ENCODE data around the gene KRTAP4-11. TPM values are rescaled to one million over a fixed set of nuclear protein-coding genes. Genes with fewer than 3 reads are reported as not detected.
"Not testable (repeated sequence)": the region's sequence is repeated elsewhere in the genome, so short reads cannot be mapped to it uniquely, and the experiment has no call there.

KRTAP4-11 gene
- not detected for total RNA-seq

DNA sequence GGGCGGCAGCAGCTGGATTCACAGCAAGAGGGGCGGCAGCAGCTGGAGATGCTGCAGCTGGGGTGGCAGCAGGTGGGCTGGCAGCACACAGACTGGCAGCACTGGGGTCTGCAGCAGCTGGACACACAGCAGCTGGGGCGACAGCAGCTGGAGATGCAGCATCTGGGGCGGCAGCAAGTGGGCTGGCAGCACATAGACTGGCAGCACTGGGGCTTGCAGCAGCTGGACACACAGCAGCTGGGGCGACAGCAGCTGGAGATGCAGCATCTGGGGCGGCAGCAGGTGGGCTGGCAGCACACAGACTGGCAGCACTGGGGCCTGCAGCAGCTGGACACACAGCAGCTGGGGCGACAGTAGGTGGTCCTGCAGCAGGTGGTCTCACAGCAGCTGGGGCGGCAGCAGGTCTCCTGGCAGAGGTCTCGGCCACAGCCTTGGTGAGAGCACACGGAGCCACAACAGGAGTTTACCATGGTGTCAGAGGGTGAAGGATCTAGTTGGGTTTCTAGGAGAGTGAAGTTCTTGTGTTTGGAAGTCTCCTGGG, at the start of gene KRTAP4-11:
KRTAP4-11 (minus strand) TSS at position 528 of the 541 bp plus-strand sequence; CDS start at position 470, 58 bp downstream.
- Mint-ChIP-seq H3K4me1 (peaks cover 17% of the 10 kb centered on the region), H3K9me3 (peaks cover 16% of the 10 kb centered on the region)
- H3K27me3 Mint-ChIP-seq; H3K36me3 Mint-ChIP-seq (ENCODE audit: low read depth); H3K4me3 Mint-ChIP-seq; H3K27ac Mint-ChIP-seq; POLR2A ChIA-PET; DNase-seq; CTCF ChIA-PET: not testable (repeated sequence)

DNA sequence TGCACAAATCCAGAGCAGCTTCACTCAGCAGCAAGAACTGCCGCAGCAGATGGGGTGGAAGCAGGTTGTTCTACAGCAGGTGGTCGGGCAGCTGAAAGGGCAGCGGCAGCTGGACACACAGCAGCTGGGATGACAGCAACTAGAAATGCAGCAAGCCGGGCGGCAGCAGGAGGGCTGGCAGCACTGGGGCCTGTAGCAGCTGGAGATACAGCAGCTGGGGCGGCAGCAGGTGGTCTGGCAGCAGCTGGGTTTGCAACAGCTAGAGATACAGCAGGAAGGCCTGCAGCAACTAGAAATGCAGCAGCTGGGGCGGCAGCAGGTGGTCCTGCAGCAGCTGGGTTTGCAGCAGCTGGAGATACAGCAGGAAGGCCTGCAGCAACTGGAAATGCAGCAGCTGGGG, 49.4 kb upstream of the KRTAP4-11 start:
- DNase-seq = no peak
- POLR2A ChIA-PET = no interaction called here
- Mint-ChIP-seq H3K36me3 (ENCODE audit: low read depth) (no peaks in the 10 kb centered on the region), H3K27me3 (peaks cover 6% of the 10 kb centered on the region), H3K4me1 (no peaks in the 10 kb centered on the region), H3K4me3 (no peak overlapping the region), H3K27ac (no peak overlapping the region), H3K9me3 (no peaks in the 10 kb centered on the region)
- CTCF ChIA-PET = no interaction called here

DNA sequence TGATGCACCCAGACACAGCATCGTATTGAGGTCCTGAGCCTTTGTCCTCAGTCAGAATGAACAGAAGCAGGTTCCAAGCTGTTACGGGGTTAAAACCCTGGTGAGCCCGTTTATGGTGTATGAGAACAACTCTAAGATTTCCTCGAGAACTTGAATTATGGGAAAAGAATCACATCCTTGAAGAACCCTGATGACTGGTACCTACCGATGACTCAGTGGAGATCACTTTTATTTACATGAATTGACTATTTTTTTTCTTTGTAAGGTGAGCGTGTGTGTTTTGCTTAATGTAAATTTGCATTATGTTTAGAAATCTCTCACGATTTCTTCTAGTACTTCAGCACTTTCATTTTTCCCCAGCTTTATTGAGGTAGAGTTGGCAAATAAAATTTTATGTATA, 45.7 kb upstream of the KRTAP4-11 start:
- ChIA-PET POLR2A (no interaction called here), CTCF (no interaction called here)
- Mint-ChIP-seq H3K9me3 (no peaks in the 10 kb centered on the region), H3K4me3 (no peak overlapping the region), H3K27ac (no peak overlapping the region), H3K36me3 (ENCODE audit: low read depth) (no peaks in the 10 kb centered on the region), H3K27me3 (no peaks in the 10 kb centered on the region), H3K4me1 (no peaks in the 10 kb centered on the region)
- no peak for DNase-seq

DNA sequence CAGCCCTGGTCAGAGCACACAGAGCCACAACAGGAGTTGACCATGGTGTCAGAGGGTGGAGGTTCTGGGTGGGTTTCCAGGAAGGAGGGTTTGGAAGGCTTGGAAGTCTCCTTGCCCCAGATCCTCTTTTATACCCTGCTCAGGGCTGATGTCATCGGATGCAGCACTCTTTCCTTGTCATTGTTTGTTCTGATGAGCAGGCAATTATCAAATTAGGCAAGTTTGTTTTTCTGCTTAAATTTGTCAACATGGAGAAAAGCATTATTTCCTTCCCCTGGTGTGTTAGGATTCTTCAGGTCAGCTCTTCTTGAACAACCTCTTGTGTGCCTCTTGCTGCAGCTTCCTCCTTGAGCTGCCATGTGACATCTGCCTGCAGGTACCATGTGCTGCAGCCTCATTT, 42.5 kb upstream of the KRTAP4-11 start, which contains the start of gene KRTAP4-4:
KRTAP4-4 (minus strand) TSS at position 101 of the 400 bp plus-strand sequence; CDS start at position 44, 57 bp downstream.
- H3K27ac Mint-ChIP-seq = no peak within 1 kb of the TSS
- DNase-seq = no peak
- no peak within 1 kb of the TSS for H3K4me3 Mint-ChIP-seq
- H3K4me1 Mint-ChIP-seq = no peaks in the 10 kb centered on the region
- H3K27me3 Mint-ChIP-seq = peaks cover 5% of the 10 kb centered on the region
- CTCF ChIA-PET = no interaction called here
- no peaks in the 10 kb centered on the region for H3K9me3 Mint-ChIP-seq
- no peaks in the 10 kb centered on the region for H3K36me3 Mint-ChIP-seq (ENCODE audit: low read depth)
- POLR2A ChIA-PET = no interaction called here

DNA sequence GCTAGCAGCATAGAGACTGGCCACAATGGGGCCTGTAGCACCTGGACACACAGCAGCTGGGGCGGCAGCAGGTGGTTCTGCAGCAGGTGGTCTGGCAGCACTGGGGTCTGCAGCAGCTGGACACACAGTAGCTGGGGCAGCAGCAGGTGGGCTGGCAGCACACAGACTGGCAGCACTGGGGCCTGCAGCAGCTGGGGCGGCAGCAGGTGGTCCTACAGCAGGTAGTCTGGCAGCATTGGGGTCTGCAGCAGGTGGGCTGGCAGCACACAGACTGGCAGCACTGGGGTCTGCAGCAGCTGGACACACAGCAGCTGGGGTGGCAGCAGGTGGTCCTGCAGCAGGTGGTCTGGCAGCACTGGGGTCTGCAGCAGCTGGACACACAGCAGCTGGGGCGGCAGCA, 42.0 kb upstream of the KRTAP4-11 start:
- DNase-seq; POLR2A ChIA-PET; H3K27ac Mint-ChIP-seq; H3K36me3 Mint-ChIP-seq (ENCODE audit: low read depth); H3K4me3 Mint-ChIP-seq; H3K9me3 Mint-ChIP-seq; H3K4me1 Mint-ChIP-seq; H3K27me3 Mint-ChIP-seq: not testable (repeated sequence)
- CTCF ChIA-PET = interaction anchor here (1.4 kb wide), 1 partner anchor 11 kb away, joined by 3 read pairs; the partner anchor contains the start of gene KRTAP4-5

DNA sequence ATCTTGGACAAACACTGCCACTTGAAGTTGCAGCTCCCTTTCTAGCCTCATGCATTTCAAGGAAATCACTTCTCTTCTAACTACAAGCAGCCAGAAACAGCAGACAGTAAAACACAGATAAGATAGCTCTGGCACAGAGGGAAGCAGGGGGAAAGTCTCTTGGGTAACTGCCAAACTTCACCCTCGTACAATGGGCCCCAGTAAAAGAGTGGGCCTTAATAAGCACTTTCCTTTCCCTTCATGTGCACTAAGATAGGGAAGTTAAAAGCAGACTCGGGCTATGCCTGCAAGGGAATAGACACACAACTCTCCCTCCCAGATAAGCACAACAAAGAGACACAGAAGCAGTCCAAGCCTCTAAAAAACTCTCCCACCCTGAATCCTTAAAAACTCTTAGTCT, 35.7 kb upstream of the KRTAP4-11 start:
- Mint-ChIP-seq H3K36me3 (ENCODE audit: low read depth) (no peaks in the 10 kb centered on the region), H3K27me3 (peaks cover 14% of the 10 kb centered on the region), H3K4me1 (no peaks in the 10 kb centered on the region), H3K9me3 (no peaks in the 10 kb centered on the region), H3K4me3 (no peak overlapping the region), H3K27ac (no peak overlapping the region)
- no peak for DNase-seq
- ChIA-PET POLR2A (no interaction called here), CTCF (no interaction called here)

DNA sequence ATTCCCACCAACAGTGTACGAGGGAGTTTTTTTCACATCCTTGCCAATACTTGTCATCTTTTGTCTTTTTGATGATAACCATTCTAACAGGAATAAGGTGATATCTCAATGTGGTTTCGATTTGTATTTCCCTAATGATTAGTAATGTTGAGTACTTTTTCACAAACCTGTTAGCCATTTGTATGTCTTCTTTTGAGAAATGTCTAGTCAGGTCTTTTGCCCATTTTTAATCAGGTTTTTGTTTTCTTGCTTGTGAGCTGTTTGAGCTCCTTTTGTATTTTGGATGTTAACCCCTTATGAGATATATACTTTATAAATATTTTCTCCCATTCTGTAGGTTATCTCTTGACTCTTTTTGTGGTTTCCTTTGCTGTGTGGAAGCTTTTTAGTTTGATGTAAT, 33.4 kb upstream of the KRTAP4-11 start:
- Mint-ChIP-seq H3K27me3 (peaks cover 11% of the 10 kb centered on the region), H3K4me3 (no peak overlapping the region), H3K4me1 (no peaks in the 10 kb centered on the region), H3K27ac (no peak overlapping the region), H3K9me3 (no peaks in the 10 kb centered on the region), H3K36me3 (ENCODE audit: low read depth) (no peaks in the 10 kb centered on the region)
- POLR2A ChIA-PET = no interaction called here
- no peak for DNase-seq
- CTCF ChIA-PET = no interaction called here

DNA sequence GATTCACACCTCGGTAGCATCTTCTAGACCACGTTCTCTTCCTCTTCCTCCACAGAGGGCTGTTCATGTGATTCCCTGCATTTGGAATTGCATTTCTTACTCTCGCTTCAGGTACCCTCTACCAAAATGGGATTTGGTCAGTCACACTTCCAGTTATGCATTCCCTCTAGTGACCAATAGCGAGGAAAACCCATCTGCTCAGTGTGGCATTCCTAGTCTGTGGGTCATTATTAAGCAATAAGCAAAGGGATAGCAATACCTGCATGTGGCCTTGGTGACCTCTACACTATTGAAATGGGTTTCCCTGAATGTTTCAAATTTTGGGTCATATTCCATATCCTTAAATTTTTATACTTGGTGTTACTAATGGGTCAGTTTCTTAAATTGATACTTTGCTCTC, 31.9 kb upstream of the KRTAP4-11 start:
- no peak for DNase-seq
- Mint-ChIP-seq H3K27me3 (peaks cover 7% of the 10 kb centered on the region), H3K9me3 (no peaks in the 10 kb centered on the region), H3K27ac (no peak overlapping the region), H3K36me3 (ENCODE audit: low read depth) (no peaks in the 10 kb centered on the region), H3K4me3 (no peak overlapping the region), H3K4me1 (no peaks in the 10 kb centered on the region)
- CTCF ChIA-PET = interaction anchor here (1.3 kb wide), 1 partner anchor 10 kb away, joined by 3 read pairs; no protein-coding TSS in a partner anchor
- POLR2A ChIA-PET = no interaction called here

DNA sequence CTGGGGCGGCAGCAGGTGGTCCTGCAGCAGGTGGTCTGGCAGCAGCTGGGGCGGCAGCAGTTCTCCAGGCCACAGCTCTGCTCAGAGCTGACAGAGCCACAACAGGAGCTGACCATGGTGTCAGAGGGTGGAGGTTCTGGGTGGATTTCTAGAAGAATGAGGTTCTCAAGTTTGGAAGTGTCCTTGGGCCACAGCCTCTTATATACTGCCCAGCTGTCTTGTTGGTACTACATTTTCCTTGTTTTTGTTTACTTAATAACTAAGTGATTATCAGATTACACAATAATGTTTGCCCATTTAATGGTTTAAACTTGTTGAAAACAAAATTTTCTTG, 31.4 kb upstream of the KRTAP4-11 start, which contains the start of gene KRTAP4-5:
KRTAP4-5 (minus strand) TSS at position 174 of the 334 bp plus-strand sequence; CDS start at position 116, 58 bp downstream.
- ChIA-PET CTCF (interaction anchor here (1.3 kb wide), 1 partner anchor 10 kb away, joined by 3 read pairs; no protein-coding TSS in a partner anchor), POLR2A (no interaction called here)
- no peaks in the 10 kb centered on the region for H3K4me1 Mint-ChIP-seq
- H3K9me3 Mint-ChIP-seq = no peaks in the 10 kb centered on the region
- no peak for DNase-seq
- no peak within 1 kb of the TSS for H3K27ac Mint-ChIP-seq
- H3K4me3 Mint-ChIP-seq = no peak within 1 kb of the TSS
- peaks cover 7% of the 10 kb centered on the region for H3K27me3 Mint-ChIP-seq
- H3K36me3 Mint-ChIP-seq (ENCODE audit: low read depth) = no peaks in the 10 kb centered on the region

DNA sequence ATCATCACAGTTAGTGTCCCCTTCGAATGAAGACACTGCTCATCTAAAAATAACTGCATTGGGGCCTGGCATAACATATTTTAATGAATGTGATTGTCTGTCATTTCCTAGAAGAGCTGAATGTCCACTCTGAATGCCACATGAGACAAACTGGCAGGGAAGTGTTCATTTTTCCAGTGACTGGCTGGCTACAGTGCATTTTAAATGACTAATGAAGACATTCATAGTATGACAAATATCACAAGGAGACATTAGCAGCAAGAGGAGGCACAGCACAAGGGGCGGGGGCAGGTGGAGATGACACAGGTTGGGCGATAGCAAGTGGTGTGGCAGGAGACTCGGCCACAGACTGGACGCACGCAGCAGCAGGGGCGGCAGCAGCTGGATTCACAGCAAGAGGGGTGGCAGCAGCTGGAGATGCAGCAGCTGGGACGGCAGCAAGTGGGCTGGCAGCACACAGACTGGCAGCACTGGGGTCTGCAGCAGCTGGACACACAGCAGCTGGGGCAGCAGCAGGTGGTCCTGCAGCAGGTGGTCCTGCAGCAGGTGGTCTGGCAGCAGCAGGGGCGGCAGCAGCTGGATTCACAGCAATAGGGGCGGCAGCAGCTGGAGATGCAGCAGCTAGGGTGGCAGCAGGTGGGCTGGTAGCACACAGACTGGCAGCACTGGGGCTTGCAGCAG, 30.9 kb upstream of the KRTAP4-11 start:
- H3K9me3 Mint-ChIP-seq; POLR2A ChIA-PET; H3K4me1 Mint-ChIP-seq; H3K4me3 Mint-ChIP-seq; H3K36me3 Mint-ChIP-seq (ENCODE audit: low read depth); H3K27ac Mint-ChIP-seq; DNase-seq; H3K27me3 Mint-ChIP-seq: not testable (repeated sequence)
- CTCF ChIA-PET = interaction anchor here (1.3 kb wide), 1 partner anchor 11 kb away, joined by 3 read pairs; no protein-coding TSS in a partner anchor

DNA sequence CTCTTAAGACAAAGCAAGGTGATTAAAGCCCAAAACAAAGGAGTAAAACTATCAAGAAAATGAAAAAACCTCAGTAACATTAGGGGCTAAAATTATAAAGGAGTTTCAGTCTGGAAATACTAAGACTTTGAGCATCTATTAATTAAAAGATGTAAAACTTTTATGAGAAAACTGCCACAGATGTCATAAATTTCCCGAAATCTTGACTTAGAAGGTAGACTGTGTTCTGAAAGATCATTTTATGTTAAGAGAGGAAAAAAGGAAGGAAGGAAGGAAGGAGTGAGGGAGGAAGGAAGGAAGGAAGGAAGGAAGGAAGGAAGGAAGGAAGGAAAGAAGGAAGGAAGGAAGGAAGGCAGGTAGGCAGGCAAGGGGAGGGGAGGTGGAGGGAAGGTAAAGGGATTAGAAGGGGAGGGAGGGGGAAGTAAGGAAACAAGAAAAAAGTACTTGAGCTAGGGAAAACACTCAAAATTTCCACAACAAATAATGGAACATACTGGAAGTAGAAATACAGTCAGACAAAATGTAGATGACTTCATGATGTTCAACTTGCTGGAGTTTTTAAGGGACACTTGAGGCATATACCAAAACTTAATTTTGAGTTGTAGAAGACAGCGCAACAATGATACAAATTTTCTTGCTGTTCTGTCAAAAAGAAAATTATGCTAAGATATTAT, 29.5 kb upstream of the KRTAP4-11 start:
- Mint-ChIP-seq H3K27ac (no peak overlapping the region), H3K27me3 (no peaks in the 10 kb centered on the region), H3K36me3 (ENCODE audit: low read depth) (no peaks in the 10 kb centered on the region), H3K4me1 (no peaks in the 10 kb centered on the region), H3K4me3 (no peak overlapping the region), H3K9me3 (peaks cover 9% of the 10 kb centered on the region)
- ChIA-PET POLR2A (no interaction called here), CTCF (no interaction called here)
- no peak for DNase-seq

DNA sequence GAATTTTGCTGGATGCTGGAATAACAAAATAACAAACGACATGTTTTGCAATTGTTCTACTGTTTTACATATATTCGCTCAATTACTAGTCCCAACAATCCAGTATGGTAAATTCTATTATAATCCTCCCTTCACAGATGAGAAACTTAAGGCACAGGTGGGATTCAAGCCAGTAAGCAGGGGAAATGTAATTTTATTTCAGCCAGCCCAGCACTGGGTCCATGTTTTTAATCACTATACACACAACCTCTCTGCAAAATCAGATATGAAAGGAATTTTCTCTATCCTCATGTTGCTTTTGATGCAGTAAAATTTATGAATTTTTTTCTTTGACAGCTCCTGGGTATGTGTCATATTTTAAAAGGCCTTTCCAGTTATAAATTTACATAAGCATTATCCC, 27.1 kb upstream of the KRTAP4-11 start:
- Mint-ChIP-seq H3K27ac (no peak overlapping the region), H3K4me3 (no peak overlapping the region), H3K27me3 (no peaks in the 10 kb centered on the region), H3K36me3 (ENCODE audit: low read depth) (no peaks in the 10 kb centered on the region), H3K9me3 (peaks cover 13% of the 10 kb centered on the region), H3K4me1 (no peaks in the 10 kb centered on the region)
- CTCF ChIA-PET = no interaction called here
- no peak for DNase-seq
- POLR2A ChIA-PET = no interaction called here

DNA sequence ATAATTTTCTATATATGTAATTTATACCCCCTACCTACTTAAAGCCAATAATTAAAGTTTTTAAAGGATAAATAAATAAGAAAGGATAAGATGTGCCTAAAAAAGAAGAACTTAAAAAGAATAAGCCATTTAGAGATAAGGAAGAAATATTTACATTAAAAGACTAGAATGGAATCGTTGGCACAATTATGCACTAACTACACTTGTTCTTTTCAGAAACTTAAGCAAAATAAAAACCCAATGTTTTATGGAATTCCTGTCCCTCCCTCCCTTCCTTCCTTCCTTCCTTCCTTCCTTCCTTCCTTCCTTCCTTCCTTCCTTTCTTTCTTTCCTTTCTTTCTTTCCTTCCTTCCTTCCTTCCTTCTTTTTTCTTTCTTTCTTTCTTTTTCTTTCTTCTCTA, 26.7 kb upstream of the KRTAP4-11 start:
- ChIA-PET POLR2A (no interaction called here), CTCF (no interaction called here)
- Mint-ChIP-seq H3K9me3 (peaks cover 13% of the 10 kb centered on the region), H3K27me3 (no peaks in the 10 kb centered on the region), H3K36me3 (ENCODE audit: low read depth) (no peaks in the 10 kb centered on the region), H3K27ac (no peak overlapping the region), H3K4me3 (no peak overlapping the region), H3K4me1 (no peaks in the 10 kb centered on the region)
- no peak for DNase-seq
